Neuronal stem cell (in vitro differentiated cells): ENCODE data around the gene FBXO28.

Experiments used
- DNase-seq: peaks from one replicate; pipeline ENCODE4 v3.0.0-alpha.2; 2013; ENCODE audit warnings: low spot score
- H2AFZ ChIP-seq: one replicate; pipeline ENCODE4 v1.6.1; 2013; ENCODE audit warnings: mild to moderate bottlenecking, low read length, inconsistent platforms
- H2AK5ac ChIP-seq: 2 replicates; pipeline ENCODE4 v1.6.1; 2013; ENCODE audit warnings: low read depth, mild to moderate bottlenecking, inconsistent platforms, low read length, moderate library complexity, mixed read lengths
- H2BK120ac ChIP-seq: 2 replicates; pipeline ENCODE4 v1.6.1; 2013; ENCODE audit warnings: low read depth, mild to moderate bottlenecking, inconsistent platforms, low read length, moderate library complexity, mixed read lengths
- H2BK12ac ChIP-seq: one replicate; pipeline ENCODE4 v1.6.1; 2013; ENCODE audit warnings: low read length, inconsistent platforms
- H2BK15ac ChIP-seq: 2 replicates; pipeline ENCODE4 v1.6.1; 2013; ENCODE audit warnings: mild to moderate bottlenecking, low read length, inconsistent platforms, mixed read lengths
- H2BK5ac ChIP-seq: one replicate; pipeline ENCODE4 v1.6.1; 2013; ENCODE audit warnings: inconsistent platforms, mild to moderate bottlenecking, low read length, moderate library complexity
- H3K14ac ChIP-seq: one replicate; pipeline ENCODE4 v1.6.1; 2013; ENCODE audit warnings: low read length, inconsistent platforms
- H3K18ac ChIP-seq: 2 replicates; pipeline ENCODE4 v1.6.1; 2013; ENCODE audit warnings: low read length, inconsistent platforms
- H3K23ac ChIP-seq: 2 replicates; pipeline ENCODE4 v1.6.1; 2013; ENCODE audit warnings: low read depth, mild to moderate bottlenecking, mixed read lengths, low read length, inconsistent platforms; ENCODE audit not compliant: poor library complexity
- H3K27ac ChIP-seq: replicated peaks from 3 replicates; pipeline ENCODE4 v1.5.1; 2013; ENCODE audit warnings: low read length, inconsistent platforms
- H3K27me3 ChIP-seq, 3 experiments: 2 replicates each; pipeline ENCODE4 v1.6.1; 2013; ENCODE audit warnings: low read length in 3 of 3, mild to moderate bottlenecking in 2 of 3, inconsistent platforms in 1 of 3, low read depth in 1 of 3, mixed read lengths in 1 of 3, moderate library complexity in 1 of 3; ENCODE audit not compliant: control insufficient read depth in 3 of 3, insufficient read depth in 3 of 3
- H3K36me3 ChIP-seq, 2 donors: replicated peaks in 1 of 2; 2 replicates each; pipeline ENCODE4 v1.6.1; 2013; ENCODE audit warnings: low read length in 2 of 2; ENCODE audit not compliant: control insufficient read depth in 2 of 2, insufficient read depth in 2 of 2
- H3K4ac ChIP-seq: 2 replicates; pipeline ENCODE4 v1.6.1; 2013; ENCODE audit warnings: inconsistent platforms, mild to moderate bottlenecking, low read length, moderate library complexity
- H3K4me1 ChIP-seq, 2 donors: 1 replicate in 1 of 2; 2 replicates in 1 of 2; pipeline ENCODE4 v1.6.1; 2013; ENCODE audit warnings: low read length in 2 of 2, low read depth in 1 of 2; ENCODE audit not compliant: control insufficient read depth in 2 of 2, insufficient read depth in 1 of 2
- H3K4me2 ChIP-seq: one replicate; pipeline ENCODE4 v1.6.1; 2013; ENCODE audit warnings: mild to moderate bottlenecking, low read length, inconsistent platforms; ENCODE audit not compliant: insufficient read depth, poor library complexity, severe bottlenecking
- H3K4me3 ChIP-seq, 2 donors: 2 replicates each; pipeline ENCODE4 v1.5.1; 2013; ENCODE audit warnings: low read length in 2 of 2, mild to moderate bottlenecking in 2 of 2, inconsistent platforms in 1 of 2, moderate library complexity in 1 of 2
- H3K79me1 ChIP-seq: one replicate; pipeline ENCODE4 v1.6.1; 2013; ENCODE audit warnings: low read depth, mild to moderate bottlenecking, inconsistent platforms, low read length, moderate library complexity
- H3K9ac ChIP-seq: one replicate; pipeline ENCODE4 v1.6.1; 2013; ENCODE audit warnings: mild to moderate bottlenecking, low read depth, low read length, inconsistent platforms; ENCODE audit not compliant: poor library complexity
- H3K9me3 ChIP-seq, 2 donors: replicated peaks in 1 of 2; 2 replicates each; pipeline versions ENCODE3 to v1.6.1; 2013; ENCODE audit warnings: low read length in 2 of 2, mild to moderate bottlenecking in 2 of 2, inconsistent platforms in 1 of 2, low read depth in 1 of 2, mixed read lengths in 1 of 2, moderate library complexity in 1 of 2; ENCODE audit not compliant: control insufficient read depth in 2 of 2, insufficient read depth in 1 of 2
- H4K8ac ChIP-seq: one replicate; pipeline ENCODE4 v1.6.1; 2013; ENCODE audit warnings: low read depth, mild to moderate bottlenecking, inconsistent platforms, low read length, moderate library complexity
- H4K91ac ChIP-seq: one replicate; pipeline ENCODE4 v1.6.1; 2013; ENCODE audit warnings: low read length, low read depth, mild to moderate bottlenecking, inconsistent platforms; ENCODE audit not compliant: poor library complexity
- WGBS, 2 donors: extraction: QIAGEN DNeasy Blood & Tissue Kit; methylation state at CpG; one replicate each; pipeline ENCODE4 v1.1.7; 2013; ENCODE audit warnings: missing lambda C conversion rate in 2 of 2, mixed read lengths in 1 of 2; ENCODE audit not compliant: insufficient read length in 2 of 2, insufficient replicate concordance in 1 of 2; ENCODE audit errors: extremely low coverage in 2 of 2; 5-methylcytosine and 5-hydroxymethylcytosine counted together

The FBXO28 gene

DNA sequence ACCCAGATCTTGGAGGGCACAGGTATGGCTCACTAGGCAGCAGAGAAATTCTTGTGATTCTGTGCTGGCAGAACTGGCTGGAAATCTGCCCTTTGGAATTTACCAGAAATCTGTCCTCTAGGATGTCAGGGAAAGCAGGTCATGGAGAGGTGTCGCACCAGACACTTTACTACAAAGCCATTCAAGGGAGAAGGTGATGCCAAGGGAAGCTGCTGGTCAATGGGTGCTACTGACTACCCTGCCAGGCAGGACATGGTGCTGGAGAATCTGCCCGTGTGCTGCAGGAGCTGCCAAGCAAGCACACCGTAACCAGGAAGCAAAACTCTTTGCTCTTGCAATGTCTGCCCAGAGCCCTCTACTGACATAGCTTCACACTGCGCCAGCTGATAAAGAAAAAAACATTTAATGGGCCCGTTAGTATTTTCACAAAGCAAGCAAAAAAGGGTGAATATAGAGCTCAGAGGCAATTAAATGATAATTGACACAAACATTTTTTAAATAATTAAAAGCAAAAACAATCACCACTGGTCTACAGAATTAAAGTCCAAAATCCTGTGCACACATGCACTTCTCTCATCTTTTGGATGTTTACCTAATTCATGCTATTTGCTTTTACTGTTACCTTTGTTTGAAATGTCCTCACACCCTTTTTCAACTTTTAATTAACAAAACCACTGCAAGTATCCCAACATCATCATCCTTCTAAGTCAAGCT lies 7.2 kb upstream of the FBXO28 start:
- H3K9ac ChIP-seq = no peak overlapping the region
- no peak overlapping the region for H2AK5ac ChIP-seq
- H2BK5ac ChIP-seq = no peak overlapping the region
- no peak overlapping the region for H3K14ac ChIP-seq
- no peak overlapping the region for H2BK120ac ChIP-seq
- no peak overlapping the region for H3K4me3 ChIP-seq
- H3K4me1 ChIP-seq = no peaks in the 10 kb centered on the region
- H3K4ac ChIP-seq = no peak overlapping the region
- H2BK15ac ChIP-seq = no peak overlapping the region
- no peak overlapping the region for H4K91ac ChIP-seq
- H2AFZ ChIP-seq = peak overlapping the region; percentile 72
- H4K8ac ChIP-seq = no peak overlapping the region
- no peak overlapping the region for H3K23ac ChIP-seq
- no peak overlapping the region for H2BK12ac ChIP-seq
- no peak for DNase-seq
- H3K18ac ChIP-seq = no peak overlapping the region
- no peaks in the 10 kb centered on the region for H3K79me1 ChIP-seq
- H3K9me3 ChIP-seq = no peaks in the 10 kb centered on the region
- no peaks in the 10 kb centered on the region for H3K36me3 ChIP-seq
- WGBS, 2 donors = no CpG with 5 or more reads among the region's 5 CpGs
- no peaks in the 10 kb centered on the region for H3K27me3 ChIP-seq
- H3K27ac ChIP-seq = no peak overlapping the region
- H3K4me2 ChIP-seq = no peak overlapping the region

DNA sequence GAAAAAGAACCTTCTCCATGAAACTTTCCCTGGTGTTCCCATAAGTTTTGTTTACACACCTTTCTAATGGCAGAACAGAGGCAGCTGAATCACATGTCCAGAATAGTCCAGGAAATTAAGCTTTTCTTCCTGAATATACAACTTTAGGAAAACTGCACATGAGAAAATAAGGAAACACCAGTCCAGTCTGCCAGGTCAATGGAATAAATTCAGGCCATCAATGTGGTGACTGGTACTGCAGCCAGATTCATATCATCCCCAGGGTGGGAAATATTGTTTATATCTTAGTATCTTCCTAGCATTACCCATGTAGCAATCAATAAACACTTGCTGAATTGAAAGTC lies 6.7 kb upstream of the FBXO28 start:
- H2AFZ ChIP-seq = peak overlapping the region; percentile 53

DNA sequence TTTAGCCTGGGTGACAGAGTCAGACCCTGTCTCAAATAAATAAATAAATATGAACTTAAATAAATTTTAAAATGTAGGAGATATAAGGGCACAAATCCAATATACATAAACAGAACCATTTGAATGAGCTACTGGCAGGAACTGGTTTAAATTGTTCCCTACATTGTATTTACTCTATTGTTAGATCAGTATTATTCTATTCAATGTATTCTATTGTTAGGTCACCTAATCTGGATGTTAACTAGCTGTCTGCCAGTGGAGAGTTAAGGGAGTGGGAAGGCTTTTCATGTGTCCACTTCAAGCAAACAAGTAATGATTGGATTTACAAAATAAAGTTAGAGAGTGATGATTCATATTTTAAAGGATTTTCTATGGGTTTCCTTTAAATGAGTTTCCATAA lies 4.9 kb upstream of the FBXO28 start:
- Histone ChIP-seq H2BK12ac (no peak overlapping the region), H2AK5ac (no peak overlapping the region), H3K4me1 (no peaks in the 10 kb centered on the region), H4K8ac (no peak overlapping the region), H2BK5ac (no peak overlapping the region), H4K91ac (no peak overlapping the region), H2AFZ (no peak overlapping the region), H3K27ac (no peak overlapping the region), H3K18ac (no peak overlapping the region), H3K23ac (no peak overlapping the region), H2BK15ac (no peak overlapping the region), H3K4me2 (no peak overlapping the region), H2BK120ac (no peak overlapping the region), H3K9ac (no peak overlapping the region), H3K27me3 (no peaks in the 10 kb centered on the region), H3K9me3 (no peaks in the 10 kb centered on the region), H3K79me1 (peaks cover under 1% of the 10 kb centered on the region), H3K14ac (no peak overlapping the region), H3K36me3 (no peaks in the 10 kb centered on the region), H3K4ac (no peak overlapping the region), H3K4me3 (no peak overlapping the region)
- DNase-seq = no peak

More for the DNA sequence above, 6.7 kb upstream of the FBXO28 start:
- H3K27ac ChIP-seq = no peak overlapping the region
- no peak overlapping the region for H4K91ac ChIP-seq
- no peak for DNase-seq
- no peaks in the 10 kb centered on the region for H3K27me3 ChIP-seq
- H2BK120ac ChIP-seq = no peak overlapping the region
- H3K14ac ChIP-seq = no peak overlapping the region
- H3K18ac ChIP-seq = no peak overlapping the region
- H3K9ac ChIP-seq = no peak overlapping the region
- no peaks in the 10 kb centered on the region for H3K4me1 ChIP-seq
- no peak overlapping the region for H2BK12ac ChIP-seq
- H3K79me1 ChIP-seq = no peaks in the 10 kb centered on the region
- H3K4me2 ChIP-seq = no peak overlapping the region
- no peak overlapping the region for H3K4me3 ChIP-seq
- no peaks in the 10 kb centered on the region for H3K36me3 ChIP-seq
- no peak overlapping the region for H3K23ac ChIP-seq
- H4K8ac ChIP-seq = no peak overlapping the region
- no peak overlapping the region for H2AK5ac ChIP-seq
- no peak overlapping the region for H2BK5ac ChIP-seq
- H3K9me3 ChIP-seq = no peaks in the 10 kb centered on the region
- no peak overlapping the region for H3K4ac ChIP-seq
- no peak overlapping the region for H2BK15ac ChIP-seq

DNA sequence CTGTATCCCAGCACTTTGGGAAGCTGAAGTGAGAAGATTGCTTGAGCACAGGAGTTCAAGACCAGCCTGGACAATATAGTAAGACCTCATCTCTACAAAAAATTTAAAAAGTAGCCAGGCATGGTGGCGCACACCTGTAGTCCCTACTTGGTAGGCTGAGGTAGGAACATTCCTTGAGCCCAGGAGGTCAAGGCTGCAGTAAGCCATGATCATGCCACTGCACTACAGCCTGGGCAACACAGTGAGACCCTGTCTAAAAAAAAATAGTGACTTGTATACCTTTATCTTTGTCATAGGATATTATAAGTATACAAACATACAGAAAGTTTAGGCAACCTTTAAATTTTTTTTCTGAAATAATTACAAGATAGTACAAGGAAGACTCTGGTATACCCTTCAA lies 3.9 kb upstream of the FBXO28 start:
- H3K79me1 ChIP-seq = peaks cover 4% of the 10 kb centered on the region
- H3K4me3 ChIP-seq = no peak overlapping the region
- no peak overlapping the region for H3K27ac ChIP-seq
- no peak overlapping the region for H2BK5ac ChIP-seq
- no peak overlapping the region for H2BK15ac ChIP-seq
- H3K23ac ChIP-seq = no peak overlapping the region
- H3K14ac ChIP-seq = no peak overlapping the region
- no peaks in the 10 kb centered on the region for H3K36me3 ChIP-seq
- H3K9ac ChIP-seq = no peak overlapping the region
- no peaks in the 10 kb centered on the region for H3K9me3 ChIP-seq
- no peak overlapping the region for H4K8ac ChIP-seq
- H4K91ac ChIP-seq = no peak overlapping the region
- H2AK5ac ChIP-seq = no peak overlapping the region
- H2BK120ac ChIP-seq = no peak overlapping the region
- no peak overlapping the region for H2BK12ac ChIP-seq
- no peak overlapping the region for H3K4ac ChIP-seq
- no peak overlapping the region for H3K4me2 ChIP-seq
- WGBS, 2 donors = no CpG with 5 or more reads among the region's 1 CpG
- H3K27me3 ChIP-seq = no peaks in the 10 kb centered on the region
- H3K18ac ChIP-seq = no peak overlapping the region
- no peak for DNase-seq
- no peaks in the 10 kb centered on the region for H3K4me1 ChIP-seq
- H2AFZ ChIP-seq = no peak overlapping the region
